Measurements from ENCODE around the gene ALOX15B.

The ALOX15B gene

DNA sequence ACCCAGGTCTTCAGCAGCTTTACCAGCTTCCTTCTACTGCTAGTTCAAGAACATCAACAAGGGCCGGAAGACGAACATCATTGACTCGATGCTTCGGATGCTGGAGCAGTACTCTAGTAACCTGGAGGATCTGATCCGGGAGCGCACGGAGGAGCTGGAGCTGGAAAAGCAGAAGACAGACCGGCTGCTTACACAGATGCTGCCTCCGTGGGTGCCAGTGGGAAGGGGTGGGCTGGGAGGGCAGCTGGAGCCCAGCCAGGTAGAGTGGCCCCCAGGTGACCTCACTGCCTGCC lies 24.4 kb upstream of the ALOX15B start:
- TF ChIP-seq, protein P1, sequence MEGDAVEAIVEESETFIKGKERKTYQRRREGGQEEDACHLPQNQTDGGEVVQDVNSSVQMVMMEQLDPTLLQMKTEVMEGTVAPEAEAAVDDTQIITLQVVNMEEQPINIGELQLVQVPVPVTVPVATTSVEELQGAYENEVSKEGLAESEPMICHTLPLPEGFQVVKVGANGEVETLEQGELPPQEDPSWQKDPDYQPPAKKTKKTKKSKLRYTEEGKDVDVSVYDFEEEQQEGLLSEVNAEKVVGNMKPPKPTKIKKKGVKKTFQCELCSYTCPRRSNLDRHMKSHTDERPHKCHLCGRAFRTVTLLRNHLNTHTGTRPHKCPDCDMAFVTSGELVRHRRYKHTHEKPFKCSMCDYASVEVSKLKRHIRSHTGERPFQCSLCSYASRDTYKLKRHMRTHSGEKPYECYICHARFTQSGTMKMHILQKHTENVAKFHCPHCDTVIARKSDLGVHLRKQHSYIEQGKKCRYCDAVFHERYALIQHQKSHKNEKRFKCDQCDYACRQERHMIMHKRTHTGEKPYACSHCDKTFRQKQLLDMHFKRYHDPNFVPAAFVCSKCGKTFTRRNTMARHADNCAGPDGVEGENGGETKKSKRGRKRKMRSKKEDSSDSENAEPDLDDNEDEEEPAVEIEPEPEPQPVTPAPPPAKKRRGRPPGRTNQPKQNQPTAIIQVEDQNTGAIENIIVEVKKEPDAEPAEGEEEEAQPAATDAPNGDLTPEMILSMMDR (conservative IDR thresholded peaks at IDR 0.05; ENCODE audit: low read depth, low read length): no peak
- no peak for DNase-seq (ENCODE audit: low read depth)
- no peak overlapping the region for H3K4me3 ChIP-seq (ENCODE audit: low read length)

DNA sequence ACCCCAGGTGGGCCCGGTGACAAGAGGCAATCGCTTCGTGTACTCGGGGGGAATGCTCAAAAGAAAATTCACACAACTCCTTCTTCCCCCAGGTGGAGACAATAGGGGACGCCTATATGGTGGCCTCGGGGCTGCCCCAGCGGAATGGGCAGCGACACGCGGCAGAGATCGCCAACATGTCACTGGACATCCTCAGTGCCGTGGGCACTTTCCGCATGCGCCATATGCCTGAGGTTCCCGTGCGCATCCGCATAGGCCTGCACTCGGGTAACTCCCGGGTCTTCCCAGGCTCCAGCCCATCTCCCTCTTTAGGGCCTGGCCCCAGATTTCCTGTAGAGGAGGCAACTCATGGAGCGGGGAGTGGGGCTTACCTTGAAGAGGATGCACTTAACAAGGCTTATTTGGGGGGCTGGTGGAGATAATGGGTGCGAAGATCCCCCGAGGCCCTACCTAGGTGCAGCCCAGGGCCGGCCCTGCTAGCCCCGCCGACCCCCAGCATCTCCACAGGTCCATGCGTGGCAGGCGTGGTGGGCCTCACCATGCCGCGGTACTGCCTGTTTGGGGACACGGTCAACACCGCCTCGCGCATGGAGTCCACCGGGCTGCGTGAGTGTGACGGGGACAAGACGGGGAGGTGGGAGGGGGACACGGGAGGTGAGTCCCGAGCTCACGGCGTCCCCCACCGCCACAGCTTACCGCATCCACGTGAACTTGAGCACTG lies 23.5 kb upstream of the ALOX15B start:
- peak overlapping the region; percentile 40 for H3K4me3 ChIP-seq (ENCODE audit: low read length)
- no peak for DNase-seq (ENCODE audit: low read depth)
- TF ChIP-seq, protein P1 (conservative IDR thresholded peaks at IDR 0.05; ENCODE audit: low read depth, low read length): no peak

DNA sequence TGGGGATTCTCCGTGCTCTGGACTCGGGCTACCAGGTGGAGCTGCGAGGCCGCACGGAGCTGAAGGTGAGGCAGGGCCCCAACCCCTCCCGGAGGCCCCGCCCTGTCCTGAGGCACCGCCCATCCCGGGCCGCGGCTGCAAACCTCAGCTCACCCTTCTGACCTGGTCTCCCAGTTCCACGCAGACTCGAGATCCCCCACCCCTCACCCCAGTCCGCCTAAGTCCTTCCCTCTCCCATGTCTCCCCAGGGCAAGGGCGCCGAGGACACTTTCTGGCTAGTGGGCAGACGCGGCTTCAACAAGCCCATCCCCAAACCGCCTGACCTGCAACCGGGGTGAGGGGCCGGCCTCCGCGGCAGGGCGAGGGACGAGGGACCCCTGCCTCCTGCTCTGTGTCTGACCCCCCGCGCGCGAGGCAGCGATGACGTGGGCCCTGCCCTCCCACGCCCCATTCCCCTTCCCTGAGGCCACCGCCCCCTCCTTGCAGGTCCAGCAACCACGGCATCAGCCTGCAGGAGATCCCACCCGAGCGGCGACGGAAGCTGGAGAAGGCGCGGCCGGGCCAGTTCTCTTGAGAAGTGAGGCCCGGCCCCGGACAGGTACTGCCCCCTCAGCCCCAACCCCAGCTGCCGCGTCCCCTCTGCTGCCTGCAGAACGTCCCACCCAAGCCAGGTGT lies 22.8 kb upstream of the ALOX15B start:
- peak overlapping the region; percentile 40 for H3K4me3 ChIP-seq (ENCODE audit: low read length)
- no peak for DNase-seq (ENCODE audit: low read depth)
- TF ChIP-seq, protein P1 (conservative IDR thresholded peaks at IDR 0.05; ENCODE audit: low read depth, low read length): no peak

DNA sequence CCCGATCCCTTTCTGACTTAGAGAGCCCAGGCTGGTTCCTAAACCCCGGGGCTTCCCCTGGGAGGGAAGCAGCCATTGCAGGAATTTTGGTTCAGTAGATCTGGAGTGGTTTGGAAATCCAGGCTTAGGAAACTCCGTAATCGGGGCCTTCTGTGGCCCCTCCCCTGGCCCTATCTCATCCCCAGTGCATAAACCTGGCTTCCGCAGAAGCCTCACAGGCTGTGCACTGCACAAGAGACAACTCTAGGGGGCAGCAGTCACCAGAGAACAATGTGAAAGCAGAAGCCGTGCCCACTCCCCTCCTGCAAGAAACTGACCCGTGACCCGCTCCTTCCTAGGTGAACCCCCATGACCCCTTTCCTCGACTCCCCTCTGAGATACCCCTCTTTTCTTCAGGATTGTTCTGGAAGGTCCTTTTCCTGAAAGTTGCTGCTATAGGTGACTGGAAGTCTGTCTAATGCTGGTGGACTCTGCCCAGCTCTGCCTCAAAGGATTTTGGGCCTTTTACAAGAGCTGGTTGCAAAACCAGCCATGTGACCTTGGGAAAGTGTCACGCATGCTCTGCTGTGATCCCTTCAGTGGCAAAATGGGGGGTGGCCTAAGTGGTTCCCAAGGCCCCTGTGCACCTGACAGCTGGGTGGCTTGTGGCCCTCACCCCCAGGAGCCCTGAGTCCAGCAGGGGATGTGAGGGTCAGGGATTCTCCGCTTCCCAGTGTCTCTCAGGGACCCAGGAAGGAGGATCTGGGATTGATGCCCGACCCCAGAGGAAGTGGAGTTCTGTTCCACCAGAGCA lies 22.0 kb upstream of the ALOX15B start:
- DNase-seq (ENCODE audit: low read depth): no peak
- H3K4me3 ChIP-seq (ENCODE audit: low read length): peak overlapping the region; percentile 40
- TF ChIP-seq, protein P1 (conservative IDR thresholded peaks at IDR 0.05; ENCODE audit: low read depth, low read length): peak; percentile 65

DNA sequence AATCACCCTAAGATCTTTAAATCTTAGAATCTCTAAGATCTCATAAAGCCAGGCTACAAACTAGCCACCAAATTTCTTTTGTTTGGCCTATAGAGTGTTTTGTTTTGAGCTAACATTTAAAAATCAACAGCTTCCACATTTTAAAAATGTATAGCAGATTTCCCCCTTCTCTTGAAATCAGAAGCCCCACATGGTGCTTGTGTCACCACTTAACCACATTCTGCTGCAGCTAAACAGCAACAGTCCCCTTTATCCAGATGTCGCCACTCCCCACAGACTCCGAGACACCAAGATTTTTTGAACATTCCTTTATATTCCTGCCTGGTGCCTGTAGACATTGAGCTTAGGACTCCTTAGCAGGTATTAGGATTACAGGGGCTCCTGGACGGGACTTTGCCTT lies 20.4 kb upstream of the ALOX15B start:
- DNase-seq (ENCODE audit: low read depth): no peak
- TF ChIP-seq, protein P1 (conservative IDR thresholded peaks at IDR 0.05; ENCODE audit: low read depth, low read length): no peak

DNA sequence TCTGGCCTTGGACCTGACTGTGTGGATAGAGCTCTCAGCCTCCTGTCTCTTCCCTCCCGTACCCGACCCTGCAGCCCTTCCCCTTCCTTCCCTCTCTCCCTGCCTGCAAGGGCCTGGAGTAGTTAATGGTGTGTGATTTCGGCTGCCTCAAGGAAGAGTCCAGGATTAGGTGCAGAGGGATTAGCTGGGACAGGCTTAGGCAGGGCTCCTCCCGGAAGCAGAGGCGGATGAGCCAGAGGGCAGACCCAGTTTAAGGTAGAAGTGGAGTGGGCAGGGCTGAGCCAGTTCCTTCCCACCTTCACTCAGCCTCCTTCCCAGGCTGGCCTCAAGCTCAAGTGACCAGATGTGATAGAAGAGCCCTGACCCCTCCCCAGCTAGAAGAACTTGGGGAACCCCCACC lies 19.7 kb upstream of the ALOX15B start:
- DNase-seq (ENCODE audit: low read depth): no peak
- no peak overlapping the region for H3K4me3 ChIP-seq (ENCODE audit: low read length)
- TF ChIP-seq, protein P1 (conservative IDR thresholded peaks at IDR 0.05; ENCODE audit: low read depth, low read length): no peak

More for the DNA sequence above, 20.4 kb upstream of the ALOX15B start:
- no peak overlapping the region for H3K4me3 ChIP-seq (ENCODE audit: low read length)
